Measurements from ENCODE around the gene SHISA7.
A peak's percentile ranks its signal among the peaks of the same experiment; 100 is the strongest.

The SHISA7 gene

DNA sequence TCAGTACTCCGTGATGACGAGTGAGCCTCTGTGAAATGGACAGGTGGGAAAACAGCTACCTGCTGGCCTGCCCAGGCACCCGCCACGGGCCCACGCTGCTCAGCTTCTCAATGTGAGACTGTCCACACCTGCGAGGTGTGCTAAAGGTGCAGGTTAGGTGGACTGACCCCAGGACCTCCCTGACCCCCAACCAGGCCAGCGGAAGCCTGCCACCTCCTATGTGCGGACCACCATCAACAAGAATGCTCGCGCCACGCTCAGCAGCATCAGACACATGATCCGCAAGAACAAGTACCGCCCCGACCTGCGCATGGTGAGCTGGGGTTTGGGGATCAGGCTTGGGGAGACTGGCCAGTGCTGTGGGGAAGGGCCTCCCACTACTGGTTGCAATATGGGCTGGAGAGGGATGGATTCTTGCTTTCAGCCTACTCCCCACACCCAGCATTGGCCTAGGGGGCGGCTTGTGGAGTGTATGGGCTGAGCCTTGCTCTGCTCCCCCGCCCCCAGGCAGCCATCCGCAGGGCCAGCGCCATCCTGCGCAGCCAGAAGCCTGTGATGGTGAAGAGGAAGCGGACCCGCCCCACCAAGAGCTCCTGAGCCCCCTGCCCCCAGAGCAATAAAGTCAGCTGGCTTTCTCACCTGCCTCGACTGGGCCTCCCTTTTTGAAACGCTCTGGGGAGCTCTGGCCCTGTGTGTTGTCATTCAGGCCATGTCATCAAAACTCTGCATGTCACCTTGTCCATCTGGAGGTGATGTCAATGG lies 55.2 kb downstream of the SHISA7 start:
- DNase-seq (ENCODE audit: low read depth) = no peak

DNA sequence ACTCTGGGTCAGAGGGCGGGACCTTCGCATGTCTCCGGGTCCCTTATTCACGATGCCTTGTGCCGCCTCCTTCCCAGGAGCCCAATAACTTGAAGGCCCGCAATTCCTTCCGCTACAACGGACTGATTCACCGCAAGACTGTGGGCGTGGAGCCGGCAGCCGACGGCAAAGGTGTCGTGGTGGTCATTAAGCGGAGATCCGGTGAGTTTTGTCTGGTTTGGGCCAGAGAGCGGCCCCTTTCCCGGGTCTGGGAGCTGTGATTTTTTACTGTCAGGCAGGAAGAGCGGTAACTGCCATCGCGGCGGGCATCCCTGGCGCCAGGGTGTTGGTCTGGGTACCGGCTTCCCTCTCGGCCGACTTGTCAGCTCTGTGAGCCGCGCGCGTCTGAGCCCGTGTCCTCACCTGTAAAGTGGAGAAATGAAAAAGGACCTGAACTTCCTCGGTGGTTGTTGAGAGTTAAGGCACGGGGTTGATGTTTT lies 56.6 kb downstream of the SHISA7 start:
- DNase-seq (ENCODE audit: low read depth) = no peak

DNA sequence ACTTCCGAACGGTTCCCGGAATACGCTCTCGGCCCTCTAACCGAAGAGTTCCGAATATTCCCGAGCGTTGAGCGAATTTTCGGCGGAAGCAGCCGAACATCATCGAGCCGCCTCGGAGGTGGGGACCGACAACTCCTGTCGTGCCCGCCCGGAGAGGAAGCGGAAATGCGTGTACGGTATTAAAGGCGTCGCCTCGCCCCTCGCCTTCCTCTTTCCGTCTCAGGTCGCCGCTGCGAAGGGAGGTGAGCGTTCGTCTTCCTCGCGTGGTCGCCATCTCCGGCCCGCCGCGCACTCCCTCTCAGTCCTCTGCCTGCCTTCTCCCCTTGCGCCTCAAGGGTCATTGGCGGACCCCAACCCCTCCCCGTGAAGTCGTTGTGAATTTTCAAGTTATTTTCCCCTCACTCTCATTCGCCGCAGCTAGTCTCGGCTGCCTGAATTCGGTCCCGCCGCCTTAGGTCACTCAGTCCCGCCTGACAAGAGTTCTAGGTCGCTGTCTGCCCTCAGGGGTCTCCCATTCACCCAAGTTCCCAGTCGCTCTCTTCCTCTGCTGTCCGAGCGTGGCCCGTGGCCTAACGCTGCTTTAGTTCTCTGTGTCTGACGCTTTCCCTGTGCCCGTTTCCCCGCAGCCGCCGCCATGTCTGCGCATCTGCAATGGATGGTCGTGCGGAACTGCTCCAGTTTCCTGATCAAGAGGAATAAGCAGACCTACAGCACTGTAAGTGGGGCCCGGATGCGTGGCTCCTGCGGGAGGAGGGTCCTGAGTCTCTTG lies 57.2 kb downstream of the SHISA7 start, which contains the start of gene RPL28:
Gene RPL28, plus strand, starts transcription at position 209 of the 769 bp plus-strand sequence. Its CDS starts 426 bp downstream, at position 635.
- DNase-seq (ENCODE audit: low read depth) = peak; percentile 96

DNA sequence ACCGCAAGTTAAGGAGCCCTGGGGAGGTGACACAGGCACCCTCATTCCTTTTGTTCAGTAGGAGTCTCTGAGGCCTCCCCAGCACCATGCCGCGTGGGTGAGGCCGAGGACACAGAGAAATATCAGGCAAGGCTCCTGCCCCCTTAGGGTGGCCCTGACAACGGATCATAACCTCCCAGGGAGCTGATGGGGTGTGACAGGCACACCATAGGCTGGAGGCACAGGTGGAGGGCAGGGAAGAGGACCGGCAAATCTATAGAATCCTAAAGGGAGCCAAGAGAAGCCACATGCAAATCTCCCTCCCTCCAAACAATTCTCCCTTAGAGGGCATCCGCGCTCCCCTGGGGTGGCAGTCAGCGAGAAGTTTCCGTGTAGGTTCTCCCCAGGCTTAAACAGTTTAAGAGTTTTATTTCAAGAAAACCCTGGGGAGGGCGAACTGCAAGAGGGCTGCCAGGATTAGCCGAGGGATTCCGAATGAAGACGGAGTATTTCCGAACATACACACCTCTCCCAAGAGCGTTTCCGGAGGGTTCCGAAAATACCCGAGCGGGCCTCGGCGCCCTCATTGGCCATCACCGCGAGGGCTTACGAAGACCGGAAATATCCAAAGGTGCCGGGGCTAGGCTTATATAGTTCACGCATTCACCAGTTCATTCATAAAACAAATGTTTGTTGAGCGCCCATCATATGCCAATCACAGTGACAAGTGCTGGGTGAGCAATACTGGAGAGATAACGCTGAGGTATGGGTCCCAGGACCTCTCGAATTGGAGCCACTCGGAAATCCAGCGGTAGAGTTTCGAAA lies 58.0 kb downstream of the SHISA7 start:
- peak; percentile 95 for DNase-seq (ENCODE audit: low read depth)

DNA sequence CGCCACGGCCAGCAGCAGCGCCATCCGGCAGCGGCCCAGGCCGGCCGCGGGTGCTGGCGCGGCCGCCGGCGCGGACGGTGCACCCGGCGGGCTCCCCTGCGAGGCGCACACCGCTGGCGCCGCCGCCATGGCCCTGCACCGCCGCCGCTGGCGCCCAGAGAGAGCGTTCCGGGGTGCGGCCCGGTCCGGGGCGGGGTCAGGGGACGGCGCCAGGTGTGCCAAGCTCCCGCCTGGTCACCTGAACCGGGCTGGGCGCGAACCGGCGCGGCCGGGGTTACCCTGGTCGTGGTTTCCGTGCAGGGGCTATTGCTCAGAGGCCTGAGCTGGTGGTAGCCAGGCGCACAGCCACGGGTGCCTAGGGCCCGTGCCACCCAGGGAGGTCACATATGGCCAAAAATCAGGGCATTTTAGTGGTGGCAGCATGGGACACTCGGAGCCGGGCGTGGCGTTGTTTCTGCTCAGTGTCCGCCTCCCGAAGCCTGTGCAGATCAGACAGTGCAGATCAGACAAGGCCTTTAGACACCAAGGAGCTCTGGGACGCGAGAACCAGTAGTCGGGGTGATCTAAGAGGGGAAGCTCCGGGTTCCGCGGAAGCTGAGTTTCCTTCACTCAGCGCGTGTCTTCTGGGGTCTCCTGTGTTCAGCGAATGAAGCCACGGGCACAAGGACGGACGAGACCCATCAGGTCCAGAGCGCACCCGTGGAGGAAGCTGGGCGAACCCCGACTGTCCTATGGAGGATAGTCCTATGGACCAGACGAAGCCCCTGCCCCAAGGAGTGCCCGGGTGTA lies 58.8 kb downstream of the SHISA7 start, which contains the start of gene TMEM238:
Gene TMEM238, minus strand, starts transcription at position 162 of the 789 bp plus-strand sequence. Its CDS starts 33 bp downstream, at position 129.
- no peak for DNase-seq (ENCODE audit: low read depth)

DNA sequence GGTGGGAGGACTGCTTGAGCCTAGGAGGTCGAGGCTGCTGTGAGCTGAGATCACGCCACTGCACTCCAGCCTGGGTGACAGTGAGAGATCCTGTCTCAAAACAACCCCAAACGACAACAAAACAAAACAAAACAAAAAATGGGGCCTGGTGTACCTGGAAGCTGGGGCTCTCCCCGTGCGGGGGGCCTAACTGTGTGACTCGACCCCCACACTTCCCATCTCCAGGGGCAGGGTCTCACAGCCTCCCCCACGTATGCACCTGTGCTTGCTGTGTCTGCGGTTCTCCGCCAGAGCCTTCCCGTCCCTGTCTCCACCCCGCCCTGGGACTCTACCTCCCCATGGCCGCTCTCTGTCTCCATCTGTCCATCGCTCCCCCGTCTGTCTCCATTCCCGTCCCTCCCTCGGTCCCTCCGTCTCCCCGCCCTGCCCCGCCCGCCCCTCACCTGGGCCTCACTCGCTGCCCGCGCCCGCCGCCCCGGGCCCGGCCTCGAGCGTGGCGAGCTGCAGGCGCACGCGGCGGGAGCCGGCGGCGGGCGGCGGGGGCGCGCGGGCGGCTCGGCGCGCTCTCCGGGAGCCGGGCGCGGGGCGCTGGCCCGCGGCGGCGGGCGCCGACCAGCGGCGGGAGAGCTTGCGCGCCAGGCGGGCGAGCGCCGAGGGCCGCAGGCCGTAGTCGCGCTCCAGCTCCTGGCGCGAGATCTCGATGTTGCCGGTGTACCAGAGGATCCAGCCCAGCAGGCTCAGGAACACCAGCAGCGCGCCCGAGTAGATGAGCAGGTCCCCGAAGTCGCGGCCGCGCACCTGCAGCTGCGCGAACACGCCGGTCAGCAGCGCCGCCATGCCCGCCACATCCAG lies 59.6 kb downstream of the SHISA7 start:
- peak; percentile 31 for DNase-seq (ENCODE audit: low read depth)

DNA sequence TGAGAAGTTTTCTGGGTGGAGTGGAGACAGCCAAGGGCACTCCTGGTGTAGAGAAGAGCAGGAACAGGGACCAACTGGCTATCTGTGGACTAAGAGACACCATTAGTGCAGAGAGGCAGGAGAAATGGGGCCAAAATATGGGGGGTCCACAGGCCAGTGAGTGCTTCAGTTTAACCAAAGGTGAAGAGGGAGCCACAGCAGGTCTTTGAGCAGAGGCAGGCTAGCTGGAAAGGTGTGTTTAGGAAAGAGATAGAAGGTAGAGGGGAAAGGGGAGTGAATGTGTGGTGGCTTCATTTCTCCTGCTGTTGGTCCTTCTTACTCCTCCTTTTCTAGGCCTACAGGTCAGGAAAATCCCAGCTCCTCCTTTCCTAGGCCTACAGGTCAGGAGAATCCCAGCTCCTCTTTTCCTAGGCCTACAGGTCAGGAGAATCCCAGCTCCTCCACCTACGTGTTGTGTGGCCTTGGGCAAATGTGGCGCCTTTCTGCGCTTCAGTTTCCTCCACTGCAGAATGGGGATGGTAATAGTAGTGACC lies 60.5 kb downstream of the SHISA7 start:
- DNase-seq (ENCODE audit: low read depth) = no peak

DNA sequence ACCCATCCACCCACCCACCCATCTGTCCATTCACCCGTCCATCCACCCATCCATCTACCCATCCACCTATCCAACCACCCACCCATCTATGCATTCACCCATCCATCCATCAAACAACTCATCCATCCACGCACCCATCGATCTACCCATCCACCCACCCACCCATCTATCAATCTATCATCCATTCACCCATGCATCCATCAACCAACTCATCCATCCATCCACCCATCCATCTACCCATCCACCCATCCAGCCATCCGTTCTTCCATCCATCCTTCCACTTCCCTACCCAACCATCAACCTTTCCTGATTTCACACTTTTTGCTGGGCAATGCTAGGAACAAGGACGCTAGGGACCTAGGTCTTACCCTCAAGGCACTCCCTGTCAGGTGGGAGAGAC lies 61.1 kb downstream of the SHISA7 start:
- DNase-seq (ENCODE audit: low read depth) = no peak

DNA sequence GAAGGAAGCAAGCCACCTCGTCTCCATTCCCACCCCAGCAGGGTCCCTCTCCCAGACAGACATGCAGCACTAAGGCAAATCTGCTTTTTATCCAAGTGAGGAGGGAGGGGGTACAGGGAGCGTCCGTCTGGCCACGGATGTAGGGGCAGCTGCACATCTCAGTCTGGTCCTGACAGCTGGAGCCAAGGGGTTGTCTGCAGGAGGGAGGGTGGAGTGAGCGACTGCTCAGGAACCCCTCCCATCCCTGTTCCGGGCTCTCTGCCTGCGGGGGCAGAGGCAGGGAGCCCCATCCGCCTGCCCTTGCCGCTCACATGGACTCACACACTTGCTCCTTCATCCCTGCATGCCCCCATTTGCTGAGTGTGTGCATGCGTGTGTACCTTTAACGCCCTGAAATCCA lies 63.9 kb downstream of the SHISA7 start:
- no peak for DNase-seq (ENCODE audit: low read depth)

Data from fibroblast of the conjunctiva (primary cell).